OCI-LY7 (cell line): ENCODE data around the gene PLXDC2. TPM values are rescaled to one million over a fixed set of nuclear protein-coding genes. Genes with fewer than 3 reads are reported as not detected.
"Not testable (repeated sequence)": the region's sequence is repeated elsewhere in the genome, so short reads cannot be mapped to it uniquely, and the experiment has no call there.

Source experiments
- BruUV-seq: library from RNA; stranded (reverse); fragments of 400-500 nt; replicated peaks from 2 replicates; lab custom pipeline; 2021; lab: Mats Ljungman, UMichigan
- CTCF ChIA-PET: fragments of 300-600 bp; sonication (Branson Sonifier 250); formaldehyde crosslinking; loops from one replicate; lab custom pipeline; 2022; ENCODE audit warnings: antibody characterized with exemption; ENCODE audit not compliant: unreplicated experiment; lab: Charles Lee
- POLR2A ChIA-PET: fragments of 300-600 bp; sonication (Branson Sonifier 250); formaldehyde crosslinking; loops from one replicate; lab custom pipeline; 2022; ENCODE audit warnings: antibody characterized with exemption; lab: Charles Lee
- DNase-seq: peaks from one replicate; pipeline ENCODE4 v3.0.0-alpha.2; 2015; ENCODE audit warnings: low spot score
- H2AFZ ChIP-seq: fragments of 200-600 bp; sonication (generic), shearing (Covaris generic); 2 replicates; pipeline ENCODE4 v1.6.1; 2014; ENCODE audit warnings: mild to moderate bottlenecking, antibody characterized with exemption, low read length, moderate library complexity
- H3K27ac ChIP-seq: fragments of 200-600 bp; sonication (generic); 2 replicates; pipeline ENCODE4 v1.5.1; 2014; ENCODE audit warnings: mixed run types, low read depth, mild to moderate bottlenecking, moderate library complexity, low read length, inconsistent platforms; ENCODE audit not compliant: poor library complexity, severe bottlenecking
- H3K36me3 ChIP-seq: fragments of 200-600 bp; sonication (generic); 2 replicates; pipeline ENCODE4 v1.6.1; 2014; ENCODE audit warnings: mild to moderate bottlenecking, antibody characterized with exemption, low read length, moderate library complexity, mixed read lengths; ENCODE audit not compliant: insufficient read depth
- H3K4me1 ChIP-seq: fragments of 200-600 bp; sonication (generic); 2 replicates; pipeline ENCODE4 v1.5.1; 2014; ENCODE audit warnings: mild to moderate bottlenecking, low read length; ENCODE audit not compliant: insufficient read depth, poor library complexity, severe bottlenecking
- H3K4me2 ChIP-seq: fragments of 200-600 bp; sonication (generic); 2 replicates; pipeline ENCODE4 v1.6.1; 2014; ENCODE audit warnings: mild to moderate bottlenecking, low read length
- H3K4me3 ChIP-seq: fragments of 200-600 bp; sonication (generic); 2 replicates; pipeline ENCODE4 v1.5.1; 2014; ENCODE audit warnings: mild to moderate bottlenecking, low read depth, low read length; ENCODE audit not compliant: poor library complexity, severe bottlenecking
- H3K79me2 ChIP-seq: fragments of 200-600 bp; sonication (generic); 2 replicates; pipeline ENCODE4 v1.6.1; 2016; ENCODE audit warnings: low read depth, mild to moderate bottlenecking, low read length, moderate library complexity, mixed read lengths; ENCODE audit not compliant: insufficient read depth
- H3K9me2 ChIP-seq: fragments of 200-600 bp; sonication (generic); 2 replicates; pipeline ENCODE4 v1.6.1; 2016; ENCODE audit warnings: mild to moderate bottlenecking, low read length, mixed read lengths; ENCODE audit not compliant: insufficient read depth
- H3K9me3 ChIP-seq: fragments of 200-600 bp; sonication (generic); 2 replicates; pipeline ENCODE4 v1.6.1; 2014; ENCODE audit warnings: mild to moderate bottlenecking, mixed run types, low read length, mixed read lengths
- H4K20me1 ChIP-seq: fragments of 200-600 bp; sonication (generic); 2 replicates; pipeline ENCODE4 v1.6.1; 2014; ENCODE audit warnings: mild to moderate bottlenecking, antibody characterized with exemption, low read length, moderate library complexity, mixed read lengths; ENCODE audit not compliant: insufficient read depth
- CTCF ChIP-seq: fragments of 200-600 bp; sonication (generic); conservative IDR thresholded peaks from 2 replicates; pipeline ENCODE4 v1.5.1; 2014; ENCODE audit warnings: mild to moderate bottlenecking, antibody characterized with exemption, low read length, moderate library complexity, mixed read lengths
- EZH2phosphoT487 ChIP-seq: fragments of 200-600 bp; sonication (generic); IDR thresholded peaks from 2 replicates; pipeline ENCODE4 v1.6.1; 2018; ENCODE audit warnings: low read depth, borderline replicate concordance, mild to moderate bottlenecking, mixed run types, antibody characterized with exemption, low read length, moderate library complexity, mixed read lengths
- intact Hi-C: fragments of 100-400 bp; cut with micrococcal nuclease; formaldehyde crosslinking; loops from one replicate; pipeline ENCODE4 v1.10.0; 2022; ENCODE audit not compliant: unreplicated experiment
- total RNA-seq, 2 experiments: library from RNA; depleted of rRNA in 1 of 2; stranded (reverse); fragments of >200 nt in 1 of 2; shearing (Covaris generic) in 1 of 2; gene quantifications; 2 replicates each; pipeline ENCODE4 v1.2.3, GENCODE V29; 2014 to 2022

The PLXDC2 gene
- total RNA-seq, 2 experiments from 2014 or later, result not detected

- no peaks in the 10 kb centered on the region for H4K20me1 ChIP-seq
Observed at GRCh38 chr10:19993714-19994315, 177.6 kb downstream of the PLXDC2 start.

GRCh38 chr10:19998482-19998881, 182.2 kb downstream of the PLXDC2 start:
- Histone ChIP-seq H3K79me2 (no peaks in the 10 kb centered on the region), H3K4me1 (peaks cover 7% of the 10 kb centered on the region), H2AFZ (no peak overlapping the region), H4K20me1 (no peaks in the 10 kb centered on the region), H3K9me2 (no peaks in the 10 kb centered on the region), H3K27ac (no peak overlapping the region), H3K4me3 (no peak overlapping the region), H3K9me3 (no peaks in the 10 kb centered on the region), H3K36me3 (no peaks in the 10 kb centered on the region), H3K4me2 (no peak overlapping the region)
- DNase-seq, result no peak
- BruUV-seq, result no TSS peak
- POLR2A ChIA-PET, result interaction anchor here (0.6 to 1.5 kb wide), 3 partner anchors 9 to 1692 kb away, joined by 3 to 4 read pairs (median 4); no protein-coding TSS in a partner anchor
- TF ChIP-seq CTCF (no peak), EZH2phosphoT487 (no peak)
- intact Hi-C loops, result no loop called here
- CTCF ChIA-PET, result no interaction called here

More at GRCh38 chr10:19993714-19994315, 177.6 kb downstream of the PLXDC2 start:
- no peaks in the 10 kb centered on the region for H3K4me1 ChIP-seq
- TF ChIP-seq CTCF (no peak), EZH2phosphoT487 (no peak)
- DNase-seq, result no peak
- no peaks in the 10 kb centered on the region for H3K9me3 ChIP-seq
- ChIA-PET CTCF (no interaction called here), POLR2A (interaction anchor here (0.6 to 0.7 kb wide), 3 partner anchors 20 to 518 kb away, joined by 3 to 6 read pairs (median 4); no protein-coding TSS in a partner anchor)
- intact Hi-C loops, result no loop called here
- no peak overlapping the region for H2AFZ ChIP-seq
- H3K79me2 ChIP-seq, result no peaks in the 10 kb centered on the region
- H3K9me2 ChIP-seq, result no peaks in the 10 kb centered on the region
- H3K36me3 ChIP-seq, result no peaks in the 10 kb centered on the region
- BruUV-seq, result no TSS peak
- H3K27ac ChIP-seq, result no peak overlapping the region
- no peak overlapping the region for H3K4me2 ChIP-seq
- no peak overlapping the region for H3K4me3 ChIP-seq

GRCh38 chr10:19999431-19999830, 183.2 kb downstream of the PLXDC2 start:
- H3K9me2 ChIP-seq, result no peaks in the 10 kb centered on the region
- H3K4me1 ChIP-seq, result peaks cover 16% of the 10 kb centered on the region
- no peak overlapping the region for H2AFZ ChIP-seq
- no peak overlapping the region for H3K4me3 ChIP-seq
- TF ChIP-seq CTCF, result no peak
- no peak for TF ChIP-seq EZH2phosphoT487
- no peaks in the 10 kb centered on the region for H3K36me3 ChIP-seq
- no peaks in the 10 kb centered on the region for H4K20me1 ChIP-seq
- ChIA-PET POLR2A (interaction anchor here (0.6 to 1.2 kb wide), 2 partner anchors 11 to 1693 kb away, joined by 3 read pairs; no protein-coding TSS in a partner anchor), CTCF (no interaction called here)
- H3K4me2 ChIP-seq, result no peak overlapping the region
- no peak for DNase-seq
- H3K27ac ChIP-seq, result no peak overlapping the region
- intact Hi-C loops, result no loop called here
- no peaks in the 10 kb centered on the region for H3K79me2 ChIP-seq
- H3K9me3 ChIP-seq, result no peaks in the 10 kb centered on the region
- BruUV-seq, result no TSS peak

GRCh38 chr10:20002026-20002425, 185.8 kb downstream of the PLXDC2 start:
- H2AFZ ChIP-seq, H3K27ac ChIP-seq, CTCF ChIA-PET, BruUV-seq, H4K20me1 ChIP-seq, POLR2A ChIA-PET, H3K9me2 ChIP-seq, H3K9me3 ChIP-seq, H3K4me2 ChIP-seq, H3K36me3 ChIP-seq, DNase-seq, H3K79me2 ChIP-seq, H3K4me3 ChIP-seq: not testable (repeated sequence)
- H3K4me1 ChIP-seq, result peaks cover 18% of the 10 kb centered on the region
- intact Hi-C loops, result loop anchor here (10.0 kb wide), 1 partner anchor 1347 kb away; the partner anchor contains the start of genes ARL5B and NSUN6
